ENCODE results near the gene JAZF1.
"Not testable (repeated sequence)": the region's sequence is repeated elsewhere in the genome, so short reads cannot be mapped to it uniquely, and the experiment has no call there.

The JAZF1 gene

GRCh38 chr7:27897441-27897847, 283.2 kb downstream of the JAZF1 start:
- DNase-seq = no peak

- DNase-seq = no peak
These were observed 283.6 kb downstream of the JAZF1 start for GRCh38 chr7:27897001-27897400.

GRCh38 chr7:27895551-27895950, 285.0 kb downstream of the JAZF1 start:
- DNase-seq = no peak

- DNase-seq = peak; percentile 13
These were observed 290.3 kb downstream of the JAZF1 start for GRCh38 chr7:27890205-27890849.

- DNase-seq = no peak
These were observed 290.8 kb downstream of the JAZF1 start for GRCh38 chr7:27889800-27890199.

- DNase-seq = no peak
These were observed 291.9 kb downstream of the JAZF1 start for GRCh38 chr7:27888736-27889135.

- DNase-seq = not testable (repeated sequence)
These were observed 293.9 kb downstream of the JAZF1 start for GRCh38 chr7:27886710-27887109.

GRCh38 chr7:27885652-27886051, 294.9 kb downstream of the JAZF1 start:
- no peak for DNase-seq

- no peak for DNase-seq
These were observed 296.9 kb downstream of the JAZF1 start for GRCh38 chr7:27883696-27884095.

- DNase-seq = no peak
These were observed 303.8 kb downstream of the JAZF1 start for GRCh38 chr7:27876756-27877155.

GRCh38 chr7:27875832-27876231, 304.8 kb downstream of the JAZF1 start:
- no peak for DNase-seq

- DNase-seq = no peak
These were observed 305.5 kb downstream of the JAZF1 start for GRCh38 chr7:27875061-27875460.

GRCh38 chr7:27873981-27874957, 306.3 kb downstream of the JAZF1 start:
- no peak for DNase-seq

- DNase-seq = no peak
These were observed 308.0 kb downstream of the JAZF1 start for GRCh38 chr7:27872356-27873275.

GRCh38 chr7:27871866-27872265, 308.7 kb downstream of the JAZF1 start:
- DNase-seq = no peak

- no peak for DNase-seq
These were observed 309.5 kb downstream of the JAZF1 start for GRCh38 chr7:27871086-27871485.

GRCh38 chr7:27870595-27870994, 310.0 kb downstream of the JAZF1 start:
- DNase-seq = no peak

- no peak for DNase-seq
These were observed 311.5 kb downstream of the JAZF1 start for GRCh38 chr7:27869056-27869455.

- DNase-seq = no peak
These were observed 312.5 kb downstream of the JAZF1 start for GRCh38 chr7:27868131-27868550.

GRCh38 chr7:27866828-27867672, 313.5 kb downstream of the JAZF1 start:
- no peak for DNase-seq

- no peak for DNase-seq
These were observed 314.3 kb downstream of the JAZF1 start for GRCh38 chr7:27866256-27866655.

GRCh38 chr7:27863880-27864279, 316.7 kb downstream of the JAZF1 start:
- no peak for DNase-seq
